HTERT RPE-1 (cell line): ENCODE results near the gene TRAPPC3.

Source experiments
- in situ Hi-C: fragments of 300-500 bp; cut with MboI; formaldehyde crosslinking; loops from 4 replicates; pipeline ENCODE4 v1.14.3; 2020; ENCODE audit warnings: low sequenced_read_pairs

Gene TRAPPC3

DNA sequence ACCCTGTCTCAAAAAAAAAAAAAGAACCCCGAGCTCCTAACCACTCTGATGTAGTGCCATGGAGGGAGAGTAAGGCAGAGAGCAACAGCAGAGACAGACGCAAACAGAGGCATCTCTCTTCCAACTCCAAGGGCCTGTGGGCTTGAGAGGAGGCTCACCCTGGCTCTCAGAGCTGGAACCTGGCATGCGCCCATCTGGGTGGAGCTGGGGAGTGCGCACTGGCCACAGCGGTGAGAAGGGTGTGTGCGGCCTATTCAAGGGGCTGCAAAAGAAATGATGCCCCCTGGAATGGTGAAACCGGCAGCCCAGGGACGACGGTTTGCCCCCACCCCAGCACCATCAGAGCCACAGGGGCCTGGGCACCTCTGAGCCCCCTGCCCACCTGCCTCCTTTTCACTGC lies 41.9 kb downstream of the TRAPPC3 start:
- in situ Hi-C loops = no loop called here

DNA sequence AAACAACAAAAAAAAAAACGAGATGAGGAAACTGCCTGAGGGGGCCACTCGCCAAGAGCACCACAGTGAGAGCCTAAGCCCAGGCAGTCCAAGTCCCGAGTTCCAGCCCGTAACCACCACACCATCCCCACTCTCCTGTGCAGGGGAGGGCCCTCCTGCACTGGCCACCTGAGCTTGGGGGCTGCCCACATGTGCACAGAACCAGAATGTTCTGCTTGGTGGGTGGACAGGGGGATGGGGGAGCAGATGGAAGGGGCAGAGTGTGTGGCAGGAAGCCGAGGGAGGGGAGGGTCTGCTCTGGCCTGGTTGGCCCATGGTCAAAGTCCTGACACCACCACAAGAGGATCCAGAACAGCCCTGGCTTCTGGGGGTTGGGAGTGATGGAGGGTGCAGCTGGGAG lies 43.0 kb downstream of the TRAPPC3 start:
- in situ Hi-C loops = no loop called here

DNA sequence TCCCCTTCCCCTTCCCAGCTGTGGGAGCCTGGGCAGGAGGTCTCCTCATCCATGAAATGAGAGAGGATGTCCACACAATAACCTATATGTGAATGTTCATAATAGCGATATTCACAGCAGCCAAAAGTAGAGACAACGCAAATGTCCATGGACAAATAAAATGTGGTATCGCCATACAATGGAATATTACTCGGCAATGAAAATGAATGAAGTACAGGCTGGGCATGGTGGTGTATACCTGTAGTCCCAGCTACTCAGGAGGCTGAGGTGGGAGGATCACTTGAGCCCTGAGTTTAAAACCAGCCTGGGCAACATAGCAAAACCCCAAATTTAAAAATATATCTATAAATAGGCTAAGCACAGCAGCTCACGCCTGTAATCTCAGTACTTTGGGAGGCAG lies 47.7 kb downstream of the TRAPPC3 start:
- in situ Hi-C loops = no loop called here

DNA sequence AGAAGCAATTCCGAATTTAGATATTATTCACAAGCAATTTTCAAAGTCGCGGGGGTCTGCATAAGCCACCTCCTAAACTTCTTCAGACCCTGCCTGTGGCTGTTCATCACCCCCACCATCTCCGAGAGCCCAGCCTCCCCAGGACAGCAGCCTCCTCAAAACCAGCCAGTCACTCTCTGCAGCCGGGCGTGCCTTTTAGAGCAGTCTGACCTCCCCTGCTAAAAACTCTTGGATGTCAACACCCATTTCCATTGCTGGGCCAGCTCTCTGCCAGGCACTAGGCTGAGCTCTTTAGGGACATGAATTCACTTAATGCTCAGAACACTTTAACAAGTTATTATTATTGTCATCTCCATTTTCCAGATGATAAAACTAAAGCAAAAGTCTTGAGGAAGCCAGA lies 48.9 kb downstream of the TRAPPC3 start:
- in situ Hi-C loops = no loop called here

DNA sequence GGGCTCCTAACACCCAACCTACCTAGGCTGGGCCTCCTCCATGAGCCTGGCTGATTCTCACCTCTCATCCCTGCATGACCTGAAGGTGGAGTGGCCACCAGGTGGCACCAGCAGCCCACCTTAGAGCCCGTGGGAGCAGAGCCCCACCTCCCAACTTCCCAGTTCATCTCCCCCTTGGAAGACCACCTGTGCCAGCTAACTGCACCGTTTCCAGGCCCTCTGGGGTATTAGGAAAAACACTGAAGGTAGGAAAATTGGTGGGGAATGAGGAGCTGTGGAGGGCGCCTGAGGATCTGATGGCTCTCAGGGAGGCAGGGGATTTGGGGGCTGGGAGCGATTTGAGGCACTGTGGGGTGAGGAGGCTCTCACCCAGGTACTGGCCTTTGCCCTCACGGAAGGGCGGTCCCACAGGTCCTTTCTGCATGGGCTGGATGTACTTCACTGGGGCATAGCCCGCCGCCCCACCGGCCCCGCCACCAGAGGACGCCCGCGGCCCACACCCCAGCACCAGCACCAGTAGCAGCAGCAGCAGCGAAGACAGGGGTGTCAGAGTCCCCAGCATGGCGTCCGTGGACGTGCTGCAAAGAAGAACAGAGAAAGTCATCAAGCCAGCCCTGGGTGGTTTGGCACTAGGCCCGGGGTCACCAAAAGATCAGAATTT lies 49.5 kb downstream of the TRAPPC3 start:
- in situ Hi-C loops = no loop called here

GRCh38 chr1:36098650-36099365 lies 50.5 kb downstream of the TRAPPC3 start:
- in situ Hi-C loops = no loop called here

DNA sequence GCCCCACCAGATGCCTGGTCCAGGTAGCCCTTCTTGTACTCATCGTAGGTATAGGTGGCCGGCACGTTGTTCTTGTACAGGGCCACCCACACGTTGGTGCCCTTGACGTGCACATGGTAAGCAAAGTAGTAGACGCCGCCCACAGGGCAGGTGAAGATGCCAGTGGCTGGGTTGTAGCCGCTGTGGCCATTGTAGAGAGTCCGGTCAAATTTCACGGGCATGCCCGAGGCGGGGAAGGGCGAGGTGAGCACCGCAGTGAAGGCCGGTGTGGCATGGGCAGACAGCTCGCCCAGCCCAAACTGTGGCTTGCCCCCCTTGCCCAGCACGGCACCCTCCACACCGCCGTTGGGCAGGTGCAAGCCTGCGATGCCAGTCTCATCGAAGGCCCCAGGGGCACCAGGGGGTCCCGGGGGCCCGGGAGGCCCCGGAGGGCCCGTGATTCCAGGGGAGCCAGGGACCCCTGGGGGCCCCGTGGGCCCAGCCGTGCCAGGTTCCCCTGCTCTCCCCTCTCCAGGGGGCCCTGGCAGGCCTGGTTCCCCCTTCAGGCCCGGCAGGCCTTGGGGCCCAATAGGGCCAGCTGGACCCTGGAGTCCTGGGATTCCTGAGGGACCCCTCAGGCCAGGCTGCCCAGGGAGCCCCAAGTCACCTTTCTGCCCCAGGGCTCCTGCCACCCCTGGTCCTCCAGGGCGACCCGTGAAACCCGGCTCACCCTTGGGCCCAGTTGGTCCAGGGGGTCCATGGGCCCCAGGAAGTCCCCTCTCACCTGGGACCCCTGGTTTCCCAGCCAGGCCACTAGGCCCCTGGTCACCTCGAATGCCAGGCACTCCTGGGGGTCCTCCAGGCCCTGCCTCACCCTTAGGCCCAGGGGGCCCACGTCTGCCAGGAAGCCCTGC lies 51.3 kb downstream of the TRAPPC3 start:
- in situ Hi-C loops = no loop called here

DNA sequence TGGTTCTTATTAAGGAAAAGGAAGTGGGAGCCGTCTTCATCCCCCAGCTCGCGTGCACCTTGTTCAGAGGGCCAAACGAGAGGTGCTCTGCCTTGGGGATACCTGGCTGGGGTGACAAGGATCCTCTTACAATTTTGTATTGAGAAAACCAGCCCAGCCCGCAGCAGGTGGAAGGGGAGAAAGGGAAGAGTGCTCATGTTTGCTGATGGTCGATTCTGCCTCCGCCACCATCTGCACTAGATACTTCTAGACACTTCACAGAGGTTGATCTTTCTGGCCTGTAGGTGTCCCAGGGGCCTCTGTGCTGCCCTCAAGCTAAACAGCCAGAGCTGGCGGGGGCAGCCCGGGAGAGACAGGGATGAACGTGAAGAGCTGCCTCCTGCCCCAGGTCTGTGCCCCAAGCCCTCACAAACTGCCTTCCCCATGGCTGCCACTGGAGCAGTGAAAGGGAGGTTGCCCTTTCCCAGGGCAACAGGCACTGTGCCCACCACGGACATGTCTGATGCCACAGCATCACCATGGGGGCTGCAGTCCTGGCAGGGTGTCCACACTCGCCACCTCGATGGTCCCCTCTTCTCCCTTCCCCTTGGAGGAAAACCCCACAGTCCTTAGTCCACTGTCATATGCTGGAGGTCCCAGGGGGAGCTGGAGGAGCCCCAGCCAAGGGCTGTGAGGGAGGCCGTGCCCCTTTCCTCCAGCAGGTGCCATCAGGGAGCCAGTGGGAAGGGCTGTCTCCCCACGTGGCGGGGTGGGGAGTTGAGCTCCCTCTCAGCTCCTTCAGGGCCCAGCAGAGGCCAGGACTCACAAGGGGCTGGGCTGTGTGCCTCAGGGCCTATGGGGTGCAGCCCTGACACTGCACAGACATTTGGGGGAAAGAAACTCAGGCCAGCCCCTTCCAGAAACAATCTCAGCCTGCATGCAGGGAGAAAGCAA lies 52.5 kb downstream of the TRAPPC3 start:
- in situ Hi-C loops = no loop called here

GRCh38 chr1:36095760-36096405 lies 53.4 kb downstream of the TRAPPC3 start:
- in situ Hi-C loops = no loop called here

DNA sequence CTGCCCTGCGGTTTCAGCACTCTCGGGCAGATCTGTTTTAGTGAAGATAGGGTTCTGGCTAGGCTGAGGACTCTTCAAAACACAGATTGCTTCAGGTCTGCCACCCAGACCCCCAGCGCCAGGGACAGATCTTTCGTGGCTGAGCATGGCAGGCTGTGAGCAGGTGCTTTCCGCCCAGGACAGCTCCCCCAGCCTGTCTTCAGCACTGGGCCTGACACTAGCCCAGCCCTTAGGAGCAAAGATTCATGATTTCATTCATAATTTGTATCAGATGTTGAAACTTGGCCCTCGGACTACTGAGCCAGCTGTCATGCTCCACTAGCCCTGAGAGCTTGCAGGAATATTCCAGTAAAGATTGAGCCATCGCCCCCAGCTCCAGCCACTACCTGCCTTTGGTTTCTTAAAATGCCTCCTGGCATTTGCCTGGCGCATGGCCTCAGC lies 54.6 kb downstream of the TRAPPC3 start:
- in situ Hi-C loops = no loop called here

GRCh38 chr1:36093929-36094328 lies 55.4 kb downstream of the TRAPPC3 start:
- in situ Hi-C loops = no loop called here

- in situ Hi-C loops = no loop called here
These were observed 56.1 kb downstream of the TRAPPC3 start for GRCh38 chr1:36093226-36093625.

DNA sequence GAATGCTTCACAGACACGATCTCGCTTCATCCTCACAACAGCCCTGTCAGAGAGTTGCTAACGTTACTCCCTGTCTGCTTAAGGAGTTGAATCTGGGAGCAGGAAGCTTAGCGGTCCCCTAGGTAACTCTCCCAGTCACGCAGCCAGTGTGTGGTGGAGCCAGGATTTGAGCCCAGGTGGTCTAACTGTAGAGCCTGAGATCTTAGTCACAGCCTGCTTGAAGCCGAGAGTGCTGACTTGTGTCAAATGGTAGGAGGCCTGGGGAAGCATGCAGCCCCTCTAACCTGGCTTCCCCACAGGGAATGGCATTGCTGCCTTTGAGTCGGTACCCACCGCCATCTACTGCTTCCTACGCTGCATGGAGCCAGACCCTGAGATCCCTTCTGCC lies 56.5 kb downstream of the TRAPPC3 start:
- in situ Hi-C loops = no loop called here

GRCh38 chr1:36092166-36092797 lies 57.0 kb downstream of the TRAPPC3 start:
- in situ Hi-C loops = no loop called here

- in situ Hi-C loops = no loop called here
These were observed 57.6 kb downstream of the TRAPPC3 start for GRCh38 chr1:36091698-36092097.

DNA sequence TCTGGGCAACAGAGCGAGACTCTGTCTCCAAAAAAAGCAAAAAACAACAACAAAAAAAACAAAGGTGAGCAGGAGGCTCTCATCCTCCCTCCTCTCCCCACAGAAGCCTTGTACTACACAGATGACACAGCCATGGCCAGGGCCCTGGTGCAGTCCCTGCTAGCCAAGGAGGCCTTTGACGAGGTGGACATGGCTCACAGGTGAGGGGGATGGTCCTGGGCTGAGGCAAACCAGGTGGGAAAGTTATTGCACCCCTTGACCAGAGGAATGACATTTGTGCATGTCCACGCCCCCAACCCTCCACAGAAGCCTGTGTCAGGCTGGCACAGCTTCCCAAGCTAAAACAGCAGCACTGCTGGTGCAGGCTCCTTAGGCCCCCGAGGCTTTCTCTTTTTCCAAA lies 58.1 kb downstream of the TRAPPC3 start:
- in situ Hi-C loops = no loop called here

- in situ Hi-C loops = no loop called here
These were observed 59.7 kb downstream of the TRAPPC3 start for GRCh38 chr1:36089393-36090121.

- in situ Hi-C loops = no loop called here
These were observed 60.5 kb downstream of the TRAPPC3 start, which contains the start of gene ADPRS for GRCh38 chr1:36088577-36089392. ADPRS (plus strand) TSS chr1:36088892; CDS start chr1:36088905, 13 bp downstream.
